ENCODE results near the gene PEDS1.

The PEDS1 gene

DNA sequence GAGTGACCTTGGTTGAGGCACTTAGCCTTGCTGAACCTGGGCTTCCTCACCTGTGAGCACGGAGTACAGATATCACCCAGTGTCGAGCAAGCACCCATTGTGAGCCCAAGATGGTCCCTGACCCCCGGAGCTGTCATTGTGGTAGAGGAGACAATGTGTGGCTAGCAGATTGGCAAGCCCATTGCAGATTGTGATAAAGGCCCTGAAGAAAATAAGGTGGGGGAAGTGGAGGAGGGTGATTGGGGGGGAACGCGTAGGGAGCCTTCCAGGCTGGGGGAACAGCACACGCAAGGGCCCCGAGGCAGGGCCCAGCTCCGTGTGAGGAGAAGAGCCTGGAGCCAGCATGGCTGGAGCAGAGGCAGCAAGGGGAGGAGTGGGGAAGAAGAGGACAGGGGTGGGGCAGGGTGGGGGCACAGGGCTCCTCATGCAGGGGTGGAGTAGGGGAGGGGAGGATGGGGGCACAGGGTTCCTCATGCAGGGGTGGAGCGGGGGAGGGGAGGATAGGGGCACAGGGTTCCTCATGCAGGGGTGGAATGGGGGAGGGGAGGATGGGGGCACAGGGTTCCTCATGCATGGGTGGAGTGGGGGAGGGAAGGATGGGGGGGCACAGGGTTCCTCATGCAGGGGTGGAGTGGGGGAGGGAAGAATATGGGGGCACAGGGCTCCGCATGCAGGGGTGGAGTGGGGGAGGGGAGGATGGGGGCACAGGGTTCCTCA, 44.1 kb upstream of the PEDS1 start:
- in situ Hi-C loops (cut with MboI; ENCODE audit: low sequenced_read_pairs, unreplicated experiment): no loop called here
- no peak for DNase-seq (ENCODE audit: low spot score)
- TF ChIP-seq, protein P1, sequence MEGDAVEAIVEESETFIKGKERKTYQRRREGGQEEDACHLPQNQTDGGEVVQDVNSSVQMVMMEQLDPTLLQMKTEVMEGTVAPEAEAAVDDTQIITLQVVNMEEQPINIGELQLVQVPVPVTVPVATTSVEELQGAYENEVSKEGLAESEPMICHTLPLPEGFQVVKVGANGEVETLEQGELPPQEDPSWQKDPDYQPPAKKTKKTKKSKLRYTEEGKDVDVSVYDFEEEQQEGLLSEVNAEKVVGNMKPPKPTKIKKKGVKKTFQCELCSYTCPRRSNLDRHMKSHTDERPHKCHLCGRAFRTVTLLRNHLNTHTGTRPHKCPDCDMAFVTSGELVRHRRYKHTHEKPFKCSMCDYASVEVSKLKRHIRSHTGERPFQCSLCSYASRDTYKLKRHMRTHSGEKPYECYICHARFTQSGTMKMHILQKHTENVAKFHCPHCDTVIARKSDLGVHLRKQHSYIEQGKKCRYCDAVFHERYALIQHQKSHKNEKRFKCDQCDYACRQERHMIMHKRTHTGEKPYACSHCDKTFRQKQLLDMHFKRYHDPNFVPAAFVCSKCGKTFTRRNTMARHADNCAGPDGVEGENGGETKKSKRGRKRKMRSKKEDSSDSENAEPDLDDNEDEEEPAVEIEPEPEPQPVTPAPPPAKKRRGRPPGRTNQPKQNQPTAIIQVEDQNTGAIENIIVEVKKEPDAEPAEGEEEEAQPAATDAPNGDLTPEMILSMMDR (IDR thresholded peaks at IDR 0.05; ENCODE audit: borderline replicate concordance, control extremely low read depth, extremely low read depth, insufficient read depth, missing control alignments): no peak

DNA sequence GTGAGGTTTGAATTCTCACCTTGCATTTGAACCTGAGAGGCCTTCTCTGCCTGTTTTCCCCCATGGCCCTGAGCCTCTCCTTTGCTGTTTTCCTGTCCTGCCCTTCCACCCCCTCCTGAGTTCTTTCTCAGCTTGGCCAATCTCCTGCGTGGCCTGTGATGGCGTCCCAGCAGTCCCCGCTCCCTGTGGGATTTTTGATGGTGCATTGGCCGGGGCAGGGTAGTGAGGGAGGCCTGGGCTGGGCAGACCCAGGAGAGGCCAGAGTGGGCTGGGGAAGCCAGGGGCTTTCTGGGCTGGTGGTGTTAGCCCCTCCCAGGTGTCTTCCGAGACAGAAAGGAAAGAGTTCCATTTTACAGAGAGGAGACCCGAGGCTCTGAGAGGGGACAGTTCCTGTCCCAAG, 43.4 kb upstream of the PEDS1 start:
- TF ChIP-seq, protein P1 (IDR thresholded peaks at IDR 0.05; ENCODE audit: borderline replicate concordance, control extremely low read depth, extremely low read depth, insufficient read depth, missing control alignments): no peak
- DNase-seq (ENCODE audit: low spot score): no peak
- in situ Hi-C loops (cut with MboI; ENCODE audit: low sequenced_read_pairs, unreplicated experiment): no loop called here

- in situ Hi-C loops (cut with MboI; ENCODE audit: low sequenced_read_pairs, unreplicated experiment): no loop called here
- no peak for DNase-seq (ENCODE audit: low spot score)
- TF ChIP-seq, protein P1 (IDR thresholded peaks at IDR 0.05; ENCODE audit: borderline replicate concordance, control extremely low read depth, extremely low read depth, insufficient read depth, missing control alignments): no peak
Measured at GRCh38 chr20:50196248-50196647, 42.7 kb upstream of the PEDS1 start.

GRCh38 chr20:50195524-50196120, 42.1 kb upstream of the PEDS1 start:
- DNase-seq (ENCODE audit: low spot score): no peak
- TF ChIP-seq, protein P1 (IDR thresholded peaks at IDR 0.05; ENCODE audit: borderline replicate concordance, control extremely low read depth, extremely low read depth, insufficient read depth, missing control alignments): no peak
- in situ Hi-C loops (cut with MboI; ENCODE audit: low sequenced_read_pairs, unreplicated experiment): no loop called here

- TF ChIP-seq, protein P1 (IDR thresholded peaks at IDR 0.05; ENCODE audit: borderline replicate concordance, control extremely low read depth, extremely low read depth, insufficient read depth, missing control alignments): no peak
- in situ Hi-C loops (cut with MboI; ENCODE audit: low sequenced_read_pairs, unreplicated experiment): no loop called here
- DNase-seq (ENCODE audit: low spot score): no peak
Measured at GRCh38 chr20:50194831-50195523, 41.5 kb upstream of the PEDS1 start.

- TF ChIP-seq, protein P1 (IDR thresholded peaks at IDR 0.05; ENCODE audit: borderline replicate concordance, control extremely low read depth, extremely low read depth, insufficient read depth, missing control alignments): no peak
- DNase-seq (ENCODE audit: low spot score): no peak
- in situ Hi-C loops (cut with MboI; ENCODE audit: low sequenced_read_pairs, unreplicated experiment): no loop called here
Measured at GRCh38 chr20:50194422-50194830, 40.9 kb upstream of the PEDS1 start.
